ENCODE data around the gene CCDC85A.

DNA sequence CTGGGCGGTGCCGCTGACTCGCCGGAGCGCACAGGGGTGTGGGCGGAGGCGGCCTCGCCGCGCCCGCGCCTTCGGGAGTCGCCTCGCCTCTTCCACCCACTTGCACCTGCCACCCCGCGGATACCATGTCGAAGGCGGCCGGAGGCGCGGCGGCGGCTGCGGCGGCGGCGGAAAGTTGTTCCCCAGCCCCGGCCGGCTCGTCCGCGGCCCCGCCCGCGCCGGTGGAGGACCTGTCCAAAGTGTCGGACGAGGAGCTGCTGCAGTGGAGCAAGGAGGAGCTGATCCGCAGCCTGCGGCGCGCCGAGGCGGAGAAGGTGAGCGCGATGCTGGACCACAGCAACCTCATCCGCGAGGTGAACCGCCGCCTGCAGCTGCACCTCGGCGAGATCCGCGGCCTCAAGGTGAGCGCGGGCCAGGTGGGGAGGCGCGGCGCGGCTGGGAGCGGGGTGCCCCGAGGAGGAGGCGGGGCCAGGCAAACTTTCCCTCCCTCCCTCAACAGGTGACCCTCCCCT is 766 bp downstream of the CCDC85A start:
- TF ChIP-seq, protein P1, sequence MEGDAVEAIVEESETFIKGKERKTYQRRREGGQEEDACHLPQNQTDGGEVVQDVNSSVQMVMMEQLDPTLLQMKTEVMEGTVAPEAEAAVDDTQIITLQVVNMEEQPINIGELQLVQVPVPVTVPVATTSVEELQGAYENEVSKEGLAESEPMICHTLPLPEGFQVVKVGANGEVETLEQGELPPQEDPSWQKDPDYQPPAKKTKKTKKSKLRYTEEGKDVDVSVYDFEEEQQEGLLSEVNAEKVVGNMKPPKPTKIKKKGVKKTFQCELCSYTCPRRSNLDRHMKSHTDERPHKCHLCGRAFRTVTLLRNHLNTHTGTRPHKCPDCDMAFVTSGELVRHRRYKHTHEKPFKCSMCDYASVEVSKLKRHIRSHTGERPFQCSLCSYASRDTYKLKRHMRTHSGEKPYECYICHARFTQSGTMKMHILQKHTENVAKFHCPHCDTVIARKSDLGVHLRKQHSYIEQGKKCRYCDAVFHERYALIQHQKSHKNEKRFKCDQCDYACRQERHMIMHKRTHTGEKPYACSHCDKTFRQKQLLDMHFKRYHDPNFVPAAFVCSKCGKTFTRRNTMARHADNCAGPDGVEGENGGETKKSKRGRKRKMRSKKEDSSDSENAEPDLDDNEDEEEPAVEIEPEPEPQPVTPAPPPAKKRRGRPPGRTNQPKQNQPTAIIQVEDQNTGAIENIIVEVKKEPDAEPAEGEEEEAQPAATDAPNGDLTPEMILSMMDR (IDR thresholded peaks at IDR 0.05 in 8 of 11, conservative IDR thresholded peaks at IDR 0.05 in 3 of 11): no peak
- TF ChIP-seq POLR2A (IDR thresholded peaks at IDR 0.05): no peak

All from spleen (tissue), 7 donors.